Transverse colon (tissue), 4 donors: ENCODE results near the gene PRPF40A. TPM values are rescaled to one million over a fixed set of nuclear protein-coding genes. Genes with fewer than 3 reads are reported as not detected.

ENCODE experiments used
- DNase-seq: peaks from one replicate; pipeline ENCODE4 v3.0.0-alpha.2; 2019
- H3K27ac ChIP-seq, 4 donors: fragments of 200-600 bp; sonication (generic); 2 replicates each; pipeline ENCODE4 v1.5.1; 2016 to 2018; ENCODE audit warnings: inconsistent platforms in 4 of 4
- H3K27me3 ChIP-seq: fragments of 200-600 bp; sonication (generic); 2 replicates; pipeline ENCODE4 v1.5.1; 2017; ENCODE audit warnings: inconsistent platforms
- H3K36me3 ChIP-seq, 4 donors: fragments of 200-600 bp; sonication (generic); 2 replicates each; pipeline ENCODE4 v1.5.1; 2017 to 2019; ENCODE audit warnings: inconsistent platforms in 4 of 4
- H3K4me1 ChIP-seq, 4 donors: fragments of 200-600 bp; sonication (generic); 2 replicates each; pipeline ENCODE4 v1.5.1; 2017 to 2020; ENCODE audit warnings: inconsistent platforms in 4 of 4
- H3K4me3 ChIP-seq, 4 donors: fragments of 200-600 bp; sonication (generic); 1 replicate in 1 of 4; 2 replicates in 3 of 4; pipeline versions ENCODE4 v1.5.1 to v1.6.1; 2017 to 2019; ENCODE audit warnings: inconsistent platforms in 4 of 4
- H3K9me3 ChIP-seq, 2 donors: fragments of 200-600 bp; sonication (generic); 2 replicates each; pipeline ENCODE4 v1.5.1; 2017 to 2019; ENCODE audit warnings: inconsistent platforms in 2 of 2
- CTCF ChIP-seq, 5 experiments: fragments of 200-600 bp in 3 of 5; fragments of 450-650 bp in 2 of 5; sonication (generic) in 3 of 5; IDR thresholded peaks; 1 replicate in 2 of 5; 2 replicates in 3 of 5; pipeline ENCODE4 v1.5.1; 2016 to 2017; ENCODE audit warnings: antibody characterized with exemption in 5 of 5, inconsistent platforms in 3 of 5, mild to moderate bottlenecking in 2 of 5, moderate library complexity in 1 of 5
- EP300 ChIP-seq: sonication (generic); formaldehyde crosslinking; IDR thresholded peaks from one replicate; pipeline ENCODE4 v1.6.1; 2017; ENCODE audit warnings: antibody characterized with exemption, low read depth
- POLR2A ChIP-seq: fragments of 450-650 bp; IDR thresholded peaks from one replicate; pipeline ENCODE4 v1.6.1; 2016; ENCODE audit warnings: antibody characterized with exemption, mild to moderate bottlenecking, moderate library complexity
- POLR2AphosphoS5 ChIP-seq, 3 donors: sonication (generic); formaldehyde crosslinking; IDR thresholded peaks; one replicate each; pipeline ENCODE4 v1.6.1; 2016; ENCODE audit warnings: antibody characterized with exemption in 3 of 3
- WGBS, 2 donors: methylation state at CpG; one replicate each; pipeline ENCODE4 v1.1.5; 2018; ENCODE audit warnings: low coverage in 1 of 2; 5-methylcytosine and 5-hydroxymethylcytosine counted together
- in situ Hi-C, 4 donors: fragments of 200-750 bp; cut with MboI; loops; one replicate each; pipeline versions ENCODE4 v1.15.0 to v1.15.1; 2017; ENCODE audit warnings: low sequenced_read_pairs in 3 of 4, low pct_ligation_motif_present in 1 of 4, low pct_unique_long_range_greater_than_20kb in 1 of 4
- intact Hi-C: fragments of 100-400 bp; cut with DNase I; formaldehyde crosslinking; loops from one replicate; pipeline ENCODE4 v1.15.1; 2023; ENCODE audit warnings: low total_unique reads
- total RNA-seq, 4 donors: library from RNA; depleted of rRNA; stranded (reverse); fragments of >200 nt; gene quantifications; one replicate each; pipeline ENCODE4 v1.1.0, GENCODE V29; 2016

The PRPF40A gene
- total RNA-seq, 4 donors from 2014 or later = 21.7 to 124 (median 104) TPM

- intact Hi-C loops = no loop called here
- Histone ChIP-seq H3K27me3 (no peaks in the 10 kb centered on the region), H3K4me3 (no peak overlapping the region), H3K4me1 (peaks cover 0 to 13% (median 10%) of the 10 kb centered on the region in 4 donors), H3K27ac (peak overlapping the region; percentile 52 to 59 (median 54)), H3K9me3 (no peaks in the 10 kb centered on the region), H3K36me3 (no peaks in the 10 kb centered on the region)
- TF ChIP-seq POLR2AphosphoS5 (IDR thresholded peaks at IDR 0.05) (peak in 1 of 3 donors; percentile 32), CTCF (IDR thresholded peaks at IDR 0.05) (no peak)
- peak; percentile 15 for DNase-seq
- 50 to 52% methylated on average over 3 to 5 of the region's 5 CpGs for WGBS, 2 donors
- in situ Hi-C loops = loop anchor here in 1 of 4 donors (25.0 kb wide), 1 partner anchor 274 kb away; the partner anchor contains the start of gene FMNL2
Observed at GRCh38 chr2:152611458-152612231, 105.6 kb downstream of the PRPF40A start.

GRCh38 chr2:152609699-152610098, 107.6 kb downstream of the PRPF40A start:
- no peak for TF ChIP-seq POLR2A
- TF ChIP-seq CTCF (IDR thresholded peaks at IDR 0.05) = no peak
- TF ChIP-seq EP300 = no peak
- TF ChIP-seq POLR2AphosphoS5 (IDR thresholded peaks at IDR 0.05) = no peak
- intact Hi-C loops (loop anchor here (10.0 kb wide), 1 partner anchor 55 kb away; no protein-coding TSS in a partner anchor), in situ Hi-C loops (loop anchor here in 1 of 4 donors (25.0 kb wide), 1 partner anchor 272 kb away; the partner anchor contains the start of gene FMNL2)

GRCh38 chr2:152609154-152609553, 108.1 kb downstream of the PRPF40A start:
- H3K36me3 ChIP-seq = no peaks in the 10 kb centered on the region
- H3K4me3 ChIP-seq = no peak overlapping the region
- H3K27me3 ChIP-seq = no peaks in the 10 kb centered on the region
- in situ Hi-C loops (loop anchor here in 1 of 4 donors (25.0 kb wide), 1 partner anchor 272 kb away; the partner anchor contains the start of gene FMNL2), intact Hi-C loops (loop anchor here (10.0 kb wide), 1 partner anchor 54 kb away; no protein-coding TSS in a partner anchor)
- 73 to 75% methylated on average over 2 of the region's 2 CpGs for WGBS, 2 donors
- peaks cover 0 to 13% (median 10%) of the 10 kb centered on the region in 4 donors for H3K4me1 ChIP-seq
- H3K27ac ChIP-seq = no peak overlapping the region
- no peak for TF ChIP-seq POLR2A
- TF ChIP-seq CTCF (IDR thresholded peaks at IDR 0.05) = no peak
- no peak for TF ChIP-seq POLR2AphosphoS5 (IDR thresholded peaks at IDR 0.05)
- TF ChIP-seq EP300 = no peak
- no peaks in the 10 kb centered on the region for H3K9me3 ChIP-seq
- no peak for DNase-seq

More at GRCh38 chr2:152609699-152610098, 107.6 kb downstream of the PRPF40A start:
- Histone ChIP-seq H3K36me3 (no peaks in the 10 kb centered on the region), H3K27me3 (no peaks in the 10 kb centered on the region), H3K4me1 (peaks cover 0 to 13% (median 10%) of the 10 kb centered on the region in 4 donors), H3K9me3 (no peaks in the 10 kb centered on the region), H3K27ac (no peak overlapping the region), H3K4me3 (no peak overlapping the region)
- 69 to 78% methylated on average over 1 of the region's 1 CpG for WGBS, 2 donors
- no peak for DNase-seq

- no peaks in the 10 kb centered on the region for H3K9me3 ChIP-seq
- DNase-seq = no peak
- 85 to 92% methylated on average over 4 to 7 of the region's 7 CpGs for WGBS, 2 donors
- in situ Hi-C loops (loop anchor here in 1 of 4 donors (25.0 kb wide), 1 partner anchor 271 kb away; the partner anchor contains the start of gene FMNL2), intact Hi-C loops (loop anchor here (10.0 kb wide), 1 partner anchor 53 kb away; no protein-coding TSS in a partner anchor)
- no peaks in the 10 kb centered on the region for H3K27me3 ChIP-seq
- H3K4me3 ChIP-seq = no peak overlapping the region
- no peak for TF ChIP-seq POLR2A
- TF ChIP-seq POLR2AphosphoS5 (IDR thresholded peaks at IDR 0.05) = no peak
- no peak for TF ChIP-seq CTCF (IDR thresholded peaks at IDR 0.05)
- TF ChIP-seq EP300 = no peak
- H3K36me3 ChIP-seq = no peaks in the 10 kb centered on the region
- H3K4me1 ChIP-seq = peaks cover 0 to 13% (median 10%) of the 10 kb centered on the region in 4 donors
- H3K27ac ChIP-seq = no peak overlapping the region
Observed at GRCh38 chr2:152607793-152608300, 109.4 kb downstream of the PRPF40A start.
